Loucy (cell line): ENCODE measurements around the gene LEMD1.

Source experiments
- CTCF ChIP-seq: fragments of 200-600 bp; sonication (generic); conservative IDR thresholded peaks from 2 replicates; pipeline ENCODE4 v1.5.1; 2014; ENCODE audit warnings: mild to moderate bottlenecking, antibody characterized with exemption, low read length
- EZH2phosphoT487 ChIP-seq: fragments of 200-600 bp; IDR thresholded peaks from 2 replicates; pipeline ENCODE4 v1.6.1; 2018; ENCODE audit warnings: antibody characterized with exemption, mild to moderate bottlenecking, moderate library complexity, borderline replicate concordance

- TF ChIP-seq CTCF: no peak
- TF ChIP-seq EZH2phosphoT487: no peak
Measured at GRCh38 chr1:205443585-205444299, 21.9 kb upstream of the LEMD1 start.
